SK-N-SH (cell line): Measurements from ENCODE around the gene ARHGDIG. TPM values are rescaled to one million over a fixed set of nuclear protein-coding genes. Genes with fewer than 3 reads are reported as not detected.

ENCODE experiments used
- CTCF ChIA-PET: fragments of 300-600, 350-600 bp; formaldehyde crosslinking; extraction: SDS; loops from one replicate; lab custom pipeline; 2021; lab: Yijun Ruan, JAX
- POLR2A ChIA-PET: fragments of 350-600 bp; sonication (Branson Sonifier 250); formaldehyde crosslinking; extraction: SDS; loops from one replicate; lab custom pipeline; 2020; ENCODE audit warnings: antibody characterized with exemption, inconsistent platforms; lab: Yijun Ruan, JAX
- DNase-seq: peaks from one replicate; pipeline ENCODE4 v3.0.0; 2012
- H2AFZ ChIP-seq: fragments of 200-600 bp; sonication (generic); 2 replicates; pipeline ENCODE4 v1.8.1; 2016; ENCODE audit warnings: antibody characterized with exemption, mild to moderate bottlenecking, low read depth
- H3F3A ChIP-seq: fragments of 200-600 bp; sonication (generic); replicated peaks from 2 replicates; pipeline ENCODE3; 2016; ENCODE audit warnings: antibody characterized with exemption, mild to moderate bottlenecking; ENCODE audit not compliant: insufficient read depth
- H3K27ac ChIP-seq, 2 experiments: fragments of 200-500 bp in 1 of 2; fragments of 200-600 bp in 1 of 2; sonication (Bioruptor generic) in 1 of 2; sonication (generic), shearing (Covaris generic) in 1 of 2; 2 replicates each; pipeline versions ENCODE4 v1.5.1 to v1.6.1; 2014 to 2016; ENCODE audit warnings: low read depth in 2 of 2, inconsistent platforms in 1 of 2, low read length in 1 of 2, mild to moderate bottlenecking in 1 of 2, mixed read lengths in 1 of 2
- H3K27me3 ChIP-seq: fragments of 200-600 bp; sonication (generic), shearing (Covaris generic); 2 replicates; pipeline ENCODE4 v1.6.1; 2016; ENCODE audit warnings: mixed run types; ENCODE audit not compliant: insufficient read depth
- H3K36me3 ChIP-seq, 2 experiments: fragments of 200-500 bp in 1 of 2; fragments of 200-600 bp in 1 of 2; sonication (Bioruptor generic) in 1 of 2; sonication (generic) in 1 of 2; replicated peaks in 1 of 2; 2 replicates each; pipeline versions ENCODE3 to v1.5.1; 2014 to 2016; ENCODE audit warnings: low read length in 1 of 2, mild to moderate bottlenecking in 1 of 2; ENCODE audit not compliant: insufficient read depth in 2 of 2, control insufficient read depth in 1 of 2
- H3K4me1 ChIP-seq, 2 experiments: fragments of 200-500 bp in 1 of 2; fragments of 200-600 bp in 1 of 2; sonication (Bioruptor generic) in 1 of 2; sonication (generic), shearing (Covaris generic) in 1 of 2; 2 replicates each; pipeline versions ENCODE4 v1.5.1 to v1.6.1; 2014 to 2016; ENCODE audit warnings: low read depth in 1 of 2, low read length in 1 of 2, mixed run types in 1 of 2; ENCODE audit not compliant: insufficient read depth in 2 of 2, control insufficient read depth in 1 of 2
- H3K4me2 ChIP-seq: fragments of 200-600 bp; sonication (generic), shearing (Covaris generic); 2 replicates; pipeline ENCODE4 v1.6.1; 2017; ENCODE audit warnings: mixed run types
- H3K4me3 ChIP-seq, 2 experiments: fragments of 200-500 bp in 1 of 2; fragments of 200-600 bp in 1 of 2; sonication (Bioruptor generic) in 1 of 2; sonication (generic), shearing (Covaris generic) in 1 of 2; 2 replicates each; pipeline versions ENCODE4 v1.5.1 to v1.8.1; 2014 to 2016; ENCODE audit warnings: low read depth in 2 of 2, inconsistent platforms in 1 of 2, low read length in 1 of 2, mild to moderate bottlenecking in 1 of 2, mixed read lengths in 1 of 2, moderate library complexity in 1 of 2
- H3K79me2 ChIP-seq: fragments of 200-600 bp; sonication (generic); 2 replicates; pipeline ENCODE4 v1.8.1; 2017; ENCODE audit warnings: mild to moderate bottlenecking; ENCODE audit not compliant: insufficient read depth
- H3K9ac ChIP-seq: fragments of 200-600 bp; sonication (generic); 2 replicates; pipeline ENCODE4 v1.6.1; 2017; ENCODE audit warnings: mixed run types
- H3K9me2 ChIP-seq: fragments of 200-600 bp; sonication (generic); 2 replicates; pipeline ENCODE4 v1.6.1; 2017; ENCODE audit warnings: mixed run types
- H3K9me3 ChIP-seq: fragments of 200-600 bp; sonication (generic); 2 replicates; pipeline ENCODE4 v1.6.1; 2017; ENCODE audit warnings: mixed run types, mild to moderate bottlenecking, moderate library complexity
- H4K20me1 ChIP-seq: fragments of 200-600 bp; sonication (generic); 2 replicates; pipeline ENCODE4 v1.6.1; 2017; ENCODE audit warnings: mild to moderate bottlenecking, mixed run types; ENCODE audit not compliant: insufficient read depth
- CTCF ChIP-seq: fragments of 200-600 bp; sonication (generic); IDR thresholded peaks from 2 replicates; pipeline ENCODE4 v1.6.1; 2017; ENCODE audit warnings: antibody characterized with exemption, mild to moderate bottlenecking, moderate library complexity
- EP300 ChIP-seq, 2 experiments: IDR thresholded peaks; 2 replicates each; pipeline versions ENCODE4 v1.4.0 to v1.6.1; 2012; ENCODE audit warnings: borderline replicate concordance in 1 of 2, low read depth in 1 of 2, low read length in 1 of 2
- EZH2phosphoT487 ChIP-seq: fragments of 200-600 bp; sonication (generic); IDR thresholded peaks from 2 replicates; pipeline ENCODE4 v1.6.1; 2017; ENCODE audit warnings: low read depth, mixed run types, mild to moderate bottlenecking, antibody characterized with exemption, moderate library complexity, borderline replicate concordance
- FOXJ3 ChIP-seq: sonication (generic); formaldehyde crosslinking; IDR thresholded peaks from 2 replicates; pipeline ENCODE4 v1.5.1; 2020; ENCODE audit warnings: mild to moderate bottlenecking, missing genetic modification reagents
- FOXM1 ChIP-seq: IDR thresholded peaks from 2 replicates; pipeline ENCODE4 v1.4.0; 2012; ENCODE audit warnings: low read depth, mild to moderate bottlenecking
- GABPA ChIP-seq: IDR thresholded peaks from 2 replicates; pipeline ENCODE4 v1.4.0; 2012; ENCODE audit warnings: low read depth, mild to moderate bottlenecking
- MEF2A ChIP-seq: IDR thresholded peaks from 2 replicates; pipeline ENCODE4 v1.4.0; 2012; ENCODE audit warnings: low read depth, borderline replicate concordance
- NRF1 ChIP-seq: IDR thresholded peaks from 2 replicates; pipeline ENCODE4 v1.6.1; 2012; ENCODE audit warnings: low read depth, mild to moderate bottlenecking, low read length
- PBX3 ChIP-seq: IDR thresholded peaks from 2 replicates; pipeline ENCODE4; 2012
- RCOR1 ChIP-seq: fragments of 150-350 bp; IDR thresholded peaks from 2 replicates; pipeline ENCODE4 v1.6.1; 2017; ENCODE audit warnings: antibody characterized with exemption, low read length
- TAF1 ChIP-seq: IDR thresholded peaks from 2 replicates; pipeline ENCODE4 v1.6.1; 2012; ENCODE audit warnings: low read depth, mild to moderate bottlenecking, low read length, moderate library complexity, borderline replicate concordance
- TCF12 ChIP-seq: IDR thresholded peaks from 2 replicates; pipeline ENCODE4 v1.4.0; 2012
- TEAD4 ChIP-seq: IDR thresholded peaks from 2 replicates; pipeline ENCODE4 v1.4.0; 2012; ENCODE audit warnings: mild to moderate bottlenecking, borderline replicate concordance; ENCODE audit not compliant: insufficient read depth
- YY1 ChIP-seq: IDR thresholded peaks from 2 replicates; pipeline ENCODE4 v1.4.0; 2012; ENCODE audit warnings: low read depth, mild to moderate bottlenecking
- WGBS: methylation state at CpG from one replicate; pipeline ENCODE4 v1.1.6; 2017; ENCODE audit warnings: low lambda C conversion rate; 5-methylcytosine and 5-hydroxymethylcytosine counted together
- polyA plus RNA-seq, 3 experiments: library from polyadenylated mRNA; depleted of rRNA; stranded (reverse); fragments of >200 nt; gene quantifications; 2 replicates each; pipeline ENCODE4 v1.2.3, GENCODE V29; 2012

Gene ARHGDIG
- polyA plus RNA-seq, 1 of the 3 experiments (the other 2 are of a cell fraction) = 4.8 TPM

- TF ChIP-seq MEF2A = no peak
- no peak for TF ChIP-seq EZH2phosphoT487
- TF ChIP-seq TAF1 = no peak
- TF ChIP-seq YY1 = no peak
- no peak for TF ChIP-seq TEAD4
Observed at GRCh38 chr16:242281-242680, 38.1 kb upstream of the ARHGDIG start (continued).

GRCh38 chr16:243348-243747, 37.0 kb upstream of the ARHGDIG start:
- H3K27me3 ChIP-seq = no peaks in the 10 kb centered on the region
- H3K9me2 ChIP-seq = no peaks in the 10 kb centered on the region
- no peaks in the 10 kb centered on the region for H3K36me3 ChIP-seq
- DNase-seq = no peak
- no peaks in the 10 kb centered on the region for H3K9me3 ChIP-seq
- POLR2A ChIA-PET = no interaction called here
- no peak overlapping the region for H3K9ac ChIP-seq
- H3K4me1 ChIP-seq = no peaks in the 10 kb centered on the region
- no peak overlapping the region for H3K4me2 ChIP-seq
- no peaks in the 10 kb centered on the region for H4K20me1 ChIP-seq
- H2AFZ ChIP-seq = no peak overlapping the region
- H3K79me2 ChIP-seq = peaks cover 37% of the 10 kb centered on the region
- no peaks in the 10 kb centered on the region for H3F3A ChIP-seq
- no peak overlapping the region for H3K27ac ChIP-seq
- 92% methylated on average over 4 of the region's 4 CpGs for WGBS
- no peak overlapping the region for H3K4me3 ChIP-seq
- CTCF ChIA-PET = interaction anchor here (2.1 kb wide), 1 partner anchor 9 kb away, joined by 6 read pairs; the partner anchor contains the start of gene FAM234A
- no peak for TF ChIP-seq FOXJ3 (CRISPR knock-in tag)
- TF ChIP-seq, all 33 proteins: peak for 0

GRCh38 chr16:245105-245504, 35.3 kb upstream of the ARHGDIG start:
- H3K4me3 ChIP-seq = no peak overlapping the region
- no peaks in the 10 kb centered on the region for H3K4me1 ChIP-seq
- no peak overlapping the region for H3K4me2 ChIP-seq
- H3K79me2 ChIP-seq = peaks cover 26% of the 10 kb centered on the region
- H3F3A ChIP-seq = no peaks in the 10 kb centered on the region
- CTCF ChIA-PET = interaction anchor here (0.7 to 2.1 kb wide), 2 partner anchors 10 to 111 kb away, joined by 3 to 6 read pairs; partner anchors contain the start of gene FAM234A
- no peak overlapping the region for H3K9ac ChIP-seq
- H4K20me1 ChIP-seq = no peaks in the 10 kb centered on the region
- TF ChIP-seq NRF1 (no peak), EZH2phosphoT487 (no peak), EP300 (IDR thresholded peaks at IDR 0.05; ENCODE audit: borderline replicate concordance in 1 of 2, low read depth in 1 of 2, low read length in 1 of 2) (no peak), TCF12 (no peak), PBX3 (no peak), TAF1 (no peak), CTCF (no peak), RCOR1 (no peak), GABPA (no peak), FOXM1 (no peak)
- no peak overlapping the region for H2AFZ ChIP-seq
- 95% methylated on average over 9 of the region's 9 CpGs for WGBS
- no peaks in the 10 kb centered on the region for H3K9me3 ChIP-seq
- no peaks in the 10 kb centered on the region for H3K36me3 ChIP-seq
- no peaks in the 10 kb centered on the region for H3K27me3 ChIP-seq
- no peak for DNase-seq
- H3K9me2 ChIP-seq = no peaks in the 10 kb centered on the region
- POLR2A ChIA-PET = no interaction called here
- H3K27ac ChIP-seq = no peak overlapping the region
